Stimulated activated effector memory CD8-positive, alpha-beta T cell treated with anti-CD3 and anti-CD28 coated beads, Interleukin-12 subunit alpha, Interleukin-12 subunit beta, amount 100 ng/mL, for 72 hours (primary cell): ENCODE data around the gene ARL8A.
"Not testable (repeated sequence)": the region's sequence is repeated elsewhere in the genome, so short reads cannot be mapped to it uniquely, and the experiment has no call there.

Experiments
- ATAC-seq: fragments of 150-1000 bp; cut with Tn5 transposase; 2 replicates; pipeline ENCODE4 v1.10.0; 2021
- DNase-seq, 2 donors: peaks; one replicate each; pipeline ENCODE4 v3.0.0; 2021 to 2022; ENCODE audit warnings: low spot score in 2 of 2
- H3K27ac Mint-ChIP-seq: one replicate; pipeline ENCODE4 v1.8.0; 2022; ENCODE audit warnings: mild to moderate bottlenecking, mixed read lengths
- H3K36me3 Mint-ChIP-seq: one replicate; pipeline ENCODE4 v1.8.0; 2022; ENCODE audit warnings: mild to moderate bottlenecking, mixed read lengths
- H3K4me1 Mint-ChIP-seq: one replicate; pipeline ENCODE4 v1.8.0; 2022; ENCODE audit warnings: mixed read lengths
- H3K4me3 Mint-ChIP-seq: one replicate; pipeline ENCODE4 v1.8.0; 2022; ENCODE audit warnings: mild to moderate bottlenecking, mixed read lengths
- H3K9me3 Mint-ChIP-seq: one replicate; pipeline ENCODE4 v1.8.0; 2022; ENCODE audit warnings: mixed read lengths

The ARL8A gene

GRCh38 chr1:202154148-202154765 is 9.7 kb upstream of the ARL8A start:
- no peak for DNase-seq
- H3K27ac Mint-ChIP-seq = peak overlapping the region; percentile 94
- no peaks in the 10 kb centered on the region for H3K9me3 Mint-ChIP-seq
- H3K4me1 Mint-ChIP-seq = peaks cover 71% of the 10 kb centered on the region
- ATAC-seq = no peak
- peaks cover 100% of the 10 kb centered on the region for H3K36me3 Mint-ChIP-seq
- peak overlapping the region; percentile 43 for H3K4me3 Mint-ChIP-seq

GRCh38 chr1:202153284-202153683 is 8.7 kb upstream of the ARL8A start:
- Mint-ChIP-seq H3K4me3 (no peak overlapping the region), H3K36me3 (peaks cover 100% of the 10 kb centered on the region), H3K9me3 (no peaks in the 10 kb centered on the region), H3K27ac (peak overlapping the region; percentile 89), H3K4me1 (peaks cover 63% of the 10 kb centered on the region)
- no peak for DNase-seq
- no peak for ATAC-seq

DNA sequence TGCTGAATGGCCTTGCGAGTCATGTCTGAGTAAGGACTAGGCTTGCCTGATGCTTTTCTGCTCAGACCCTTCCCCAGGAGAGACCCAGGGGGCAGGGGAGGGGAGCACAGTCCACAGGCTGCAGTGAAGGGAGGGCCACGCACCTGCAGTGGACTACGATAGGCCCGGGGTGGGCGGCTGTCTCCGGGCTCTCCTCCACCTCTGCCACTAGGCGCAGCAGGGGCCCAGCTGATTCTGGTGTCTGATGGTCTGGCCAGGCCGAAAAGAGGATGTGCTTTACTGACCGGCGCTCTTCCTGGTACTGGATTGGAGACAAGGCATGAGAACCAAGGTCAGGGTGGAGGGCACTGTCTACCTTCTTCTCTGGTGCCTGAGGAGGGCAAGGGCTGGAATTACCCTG is 7.9 kb upstream of the ARL8A start:
- no peaks in the 10 kb centered on the region for H3K9me3 Mint-ChIP-seq
- DNase-seq (no peak), ATAC-seq (no peak)
- H3K27ac Mint-ChIP-seq = peak overlapping the region; percentile 23
- no peak overlapping the region for H3K4me3 Mint-ChIP-seq
- H3K4me1 Mint-ChIP-seq = peaks cover 62% of the 10 kb centered on the region
- peaks cover 100% of the 10 kb centered on the region for H3K36me3 Mint-ChIP-seq

GRCh38 chr1:202151045-202151444 is 6.5 kb upstream of the ARL8A start:
- DNase-seq (no peak), ATAC-seq (no peak)
- Mint-ChIP-seq H3K4me1 (peaks cover 49% of the 10 kb centered on the region), H3K36me3 (peaks cover 98% of the 10 kb centered on the region), H3K4me3 (no peak overlapping the region), H3K9me3 (no peaks in the 10 kb centered on the region), H3K27ac (peak overlapping the region; percentile 89)

- H3K9me3 Mint-ChIP-seq = no peaks in the 10 kb centered on the region
- peaks cover 46% of the 10 kb centered on the region for H3K4me1 Mint-ChIP-seq
- H3K36me3 Mint-ChIP-seq = peaks cover 93% of the 10 kb centered on the region
- ATAC-seq = no peak
- DNase-seq = no peak
- no peak overlapping the region for H3K4me3 Mint-ChIP-seq
- peak overlapping the region; percentile 89 for H3K27ac Mint-ChIP-seq
Measured at GRCh38 chr1:202150602-202151001, 6.1 kb upstream of the ARL8A start.

DNA sequence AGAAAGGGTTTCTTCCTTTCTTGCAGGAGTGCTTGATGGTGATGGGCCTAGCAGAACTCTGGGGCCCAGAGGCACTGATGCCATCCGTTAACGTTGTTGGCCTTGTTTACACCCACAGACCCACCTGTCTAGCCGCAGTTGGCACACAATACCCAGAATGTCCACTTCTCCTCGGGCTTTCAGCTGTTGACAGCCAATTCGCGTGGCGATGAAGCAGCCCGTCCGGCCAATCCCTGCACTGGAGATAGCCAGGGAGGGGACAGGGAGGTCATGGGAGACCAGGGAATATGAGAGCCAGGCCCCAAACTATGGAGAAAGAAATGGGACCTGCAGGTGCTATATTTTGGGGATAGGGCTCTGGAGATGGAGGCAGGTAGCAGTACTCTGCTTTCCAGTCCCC is 5.7 kb upstream of the ARL8A start:
- Mint-ChIP-seq H3K4me3 (no peak overlapping the region), H3K9me3 (no peaks in the 10 kb centered on the region), H3K36me3 (peaks cover 93% of the 10 kb centered on the region), H3K27ac (peak overlapping the region; percentile 89), H3K4me1 (peaks cover 46% of the 10 kb centered on the region)
- DNase-seq (no peak), ATAC-seq (no peak)

DNA sequence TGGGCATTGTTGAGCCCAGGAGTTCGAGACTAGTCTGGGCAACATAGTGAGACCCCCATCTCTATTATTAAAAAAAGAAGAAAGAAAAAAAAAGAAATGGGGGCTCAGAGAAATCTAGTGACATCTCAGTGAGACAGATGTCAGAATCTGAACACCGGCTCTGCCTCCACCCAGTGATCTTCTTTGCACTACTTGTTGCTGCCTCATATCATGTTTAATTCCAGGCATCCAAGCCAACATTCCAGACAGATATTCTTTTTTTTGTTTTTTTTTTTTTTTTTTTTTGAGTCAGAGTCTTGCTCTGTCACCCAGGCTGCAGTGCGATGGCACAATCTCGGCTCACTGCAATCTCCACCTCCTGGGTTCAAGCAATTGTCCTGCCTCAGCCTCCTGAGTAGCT is 5.0 kb upstream of the ARL8A start:
- peaks cover 93% of the 10 kb centered on the region for H3K36me3 Mint-ChIP-seq
- no peaks in the 10 kb centered on the region for H3K9me3 Mint-ChIP-seq
- peaks cover 43% of the 10 kb centered on the region for H3K4me1 Mint-ChIP-seq
- no peak overlapping the region for H3K4me3 Mint-ChIP-seq
- ATAC-seq (no peak), DNase-seq (no peak)
- H3K27ac Mint-ChIP-seq = peak overlapping the region; percentile 89

- H3K9me3 Mint-ChIP-seq = no peaks in the 10 kb centered on the region
- H3K36me3 Mint-ChIP-seq = peaks cover 87% of the 10 kb centered on the region
- DNase-seq (no peak), ATAC-seq (no peak)
- H3K27ac Mint-ChIP-seq = peak overlapping the region; percentile 76
- peaks cover 42% of the 10 kb centered on the region for H3K4me1 Mint-ChIP-seq
- H3K4me3 Mint-ChIP-seq = no peak overlapping the region
Measured at GRCh38 chr1:202148391-202148790, 3.9 kb upstream of the ARL8A start.

GRCh38 chr1:202146993-202147392 is 2.5 kb upstream of the ARL8A start:
- Mint-ChIP-seq H3K4me3 (no peak overlapping the region), H3K27ac (peak overlapping the region; percentile 93), H3K4me1 (peaks cover 46% of the 10 kb centered on the region), H3K9me3 (no peaks in the 10 kb centered on the region), H3K36me3 (peaks cover 80% of the 10 kb centered on the region)
- ATAC-seq (no peak), DNase-seq (no peak)

GRCh38 chr1:202146279-202146678 is 1.7 kb upstream of the ARL8A start:
- ATAC-seq (no peak), DNase-seq (no peak)
- Mint-ChIP-seq H3K36me3 (peaks cover 73% of the 10 kb centered on the region), H3K4me1 (peaks cover 44% of the 10 kb centered on the region), H3K9me3 (no peaks in the 10 kb centered on the region), H3K4me3 (peak overlapping the region; percentile 99), H3K27ac (peak overlapping the region; percentile 93)

- ATAC-seq, DNase-seq, H3K9me3 Mint-ChIP-seq: not testable (repeated sequence)
- Mint-ChIP-seq H3K4me3 (peak overlapping the region; percentile 99), H3K27ac (peak overlapping the region; percentile 93), H3K4me1 (peaks cover 39% of the 10 kb centered on the region), H3K36me3 (peaks cover 68% of the 10 kb centered on the region)
Measured at GRCh38 chr1:202145744-202146140, 1.2 kb upstream of the ARL8A start.

DNA sequence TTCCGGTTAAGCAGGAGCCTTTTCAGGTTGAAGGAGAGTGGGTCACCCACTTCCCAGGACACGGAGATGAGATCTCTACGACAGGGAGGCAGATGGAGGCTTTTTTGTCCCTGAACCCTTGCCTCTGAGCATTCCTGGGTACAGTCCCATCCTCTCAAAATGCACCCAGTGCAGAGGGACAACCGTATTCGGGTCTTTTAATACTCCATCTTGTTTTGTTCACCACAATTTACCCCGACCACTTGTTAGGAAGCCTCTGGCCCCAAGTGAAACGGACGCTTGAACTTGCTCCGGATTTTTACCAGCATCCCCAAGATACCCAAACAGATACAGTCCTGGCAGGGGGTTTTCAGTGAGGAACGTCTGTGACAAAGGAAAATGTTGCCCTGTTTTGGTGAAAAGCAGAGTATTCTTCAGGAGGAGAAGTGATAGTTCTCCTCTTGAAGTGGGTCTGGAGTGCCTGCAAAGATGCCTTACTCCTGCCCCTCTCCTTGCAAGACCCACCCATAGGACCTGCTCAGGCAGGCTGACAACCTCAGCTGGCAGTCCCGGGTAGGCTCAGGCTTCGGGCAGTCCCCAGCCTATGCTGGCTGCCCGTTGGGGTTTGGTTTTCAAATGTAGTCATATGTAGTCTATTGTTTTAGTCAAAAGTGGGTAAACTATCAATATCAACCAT is 669 bp upstream of the ARL8A start:
- peak overlapping the region; percentile 93 for H3K27ac Mint-ChIP-seq
- ATAC-seq = peak; percentile 83
- H3K36me3 Mint-ChIP-seq = peaks cover 62% of the 10 kb centered on the region
- peak overlapping the region; percentile 99 for H3K4me3 Mint-ChIP-seq
- peak; percentile 30 to 82 for DNase-seq
- no peaks in the 10 kb centered on the region for H3K9me3 Mint-ChIP-seq
- H3K4me1 Mint-ChIP-seq = peaks cover 33% of the 10 kb centered on the region

DNA sequence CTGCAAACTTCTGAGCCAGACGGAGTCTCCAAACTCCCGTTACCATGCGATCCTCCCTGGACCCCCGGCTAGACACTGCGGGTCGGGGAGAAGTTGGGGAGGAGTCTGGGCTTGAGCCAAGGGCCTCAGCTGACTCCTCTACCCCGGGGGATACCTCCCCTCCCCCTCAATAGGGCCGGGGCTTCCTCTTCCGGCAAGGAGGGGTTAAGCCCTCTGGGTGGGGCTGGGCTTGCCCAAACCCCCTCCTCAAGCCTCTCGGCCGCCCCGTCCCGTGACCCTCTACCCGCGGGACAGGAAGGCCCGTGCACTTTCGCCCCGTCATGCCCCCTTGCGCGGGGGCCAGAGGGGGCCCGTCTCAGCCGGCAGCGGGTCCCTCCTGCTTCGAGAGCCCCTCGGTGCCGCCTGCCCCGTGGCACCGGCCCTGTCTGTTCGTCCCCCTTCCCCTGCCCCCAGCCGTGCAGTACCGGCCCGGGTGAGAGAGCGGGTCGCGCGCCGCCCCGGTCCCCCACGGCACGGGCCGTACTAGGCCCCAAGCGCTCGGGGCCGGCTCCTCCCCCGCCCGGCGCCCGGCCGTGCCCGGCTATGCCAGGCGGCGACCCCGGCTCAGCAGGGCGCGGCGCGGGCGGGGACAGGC is 652 bp downstream of the ARL8A start:
- Mint-ChIP-seq H3K4me1 (peaks cover 31% of the 10 kb centered on the region), H3K36me3 (peaks cover 49% of the 10 kb centered on the region), H3K4me3 (peak overlapping the region; percentile 99), H3K9me3 (no peaks in the 10 kb centered on the region), H3K27ac (peak overlapping the region; percentile 99)
- peak; percentile 63 for ATAC-seq
- DNase-seq = peak; percentile 26 to 73

DNA sequence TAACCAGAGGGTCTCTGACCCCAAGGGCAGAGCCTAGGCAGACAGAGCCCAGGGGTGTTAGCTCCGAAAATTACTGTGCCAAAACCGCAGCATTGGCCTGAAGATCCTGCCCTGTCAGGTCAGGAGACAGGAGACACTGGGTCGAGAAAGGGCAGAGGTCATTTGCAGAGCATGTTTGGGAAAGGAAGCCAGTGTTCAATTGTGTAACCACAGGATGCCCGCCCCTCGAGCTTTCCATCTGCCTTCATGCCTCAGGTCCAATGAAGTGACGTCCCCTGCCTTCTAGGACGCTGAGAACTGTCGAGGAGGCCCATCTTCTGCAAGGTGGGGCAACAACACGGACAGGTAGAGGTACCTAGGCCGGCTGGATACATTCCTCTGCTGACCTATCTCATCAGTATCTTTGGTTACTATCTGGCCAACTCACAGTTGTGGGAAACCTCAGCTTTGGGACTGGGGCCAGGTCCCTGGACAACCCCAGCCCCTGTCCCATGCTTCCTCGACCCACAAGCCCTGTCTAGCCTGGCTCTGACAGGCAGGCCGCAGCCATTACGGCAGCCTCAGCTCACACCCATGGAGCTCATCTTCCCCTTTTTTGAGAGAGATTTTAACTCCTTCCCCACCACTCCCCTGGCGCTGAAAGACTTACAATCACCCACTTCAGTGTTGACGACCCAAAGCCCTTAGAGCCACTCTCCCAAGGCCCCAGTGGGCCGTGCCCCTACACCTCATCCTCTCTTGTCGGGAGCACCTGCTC is 1.3 kb downstream of the ARL8A start:
- H3K4me3 Mint-ChIP-seq = peak overlapping the region; percentile 99
- H3K27ac Mint-ChIP-seq = peak overlapping the region; percentile 99
- no peaks in the 10 kb centered on the region for H3K9me3 Mint-ChIP-seq
- H3K4me1 Mint-ChIP-seq = peaks cover 33% of the 10 kb centered on the region
- DNase-seq (no peak), ATAC-seq (peak; percentile 9)
- peaks cover 45% of the 10 kb centered on the region for H3K36me3 Mint-ChIP-seq

- Mint-ChIP-seq H3K36me3 (peaks cover 45% of the 10 kb centered on the region), H3K4me1 (peaks cover 29% of the 10 kb centered on the region)
- H3K4me3 Mint-ChIP-seq, DNase-seq, H3K9me3 Mint-ChIP-seq, H3K27ac Mint-ChIP-seq, ATAC-seq: not testable (repeated sequence)
Measured at GRCh38 chr1:202141468-202141867, 3.1 kb downstream of the ARL8A start.
